Astrocyte (in vitro differentiated cells and primary cell): ENCODE data around the gene WHRN.

Experiments used
- EZH2 ChIP-seq: IDR thresholded peaks from 2 replicates; pipeline ENCODE4 v1.6.1; 2012; ENCODE audit warnings: mild to moderate bottlenecking, low read length, inconsistent platforms; ENCODE audit not compliant: insufficient read depth
- TF ChIP-seq, protein P1 (sequence below): IDR thresholded peaks from 2 replicates; pipeline ENCODE4 v1.5.1; 2011; ENCODE audit warnings: low read depth, mild to moderate bottlenecking, inconsistent platforms, low read length, moderate library complexity; ENCODE audit not compliant: insufficient read depth

- TF ChIP-seq, protein P1, sequence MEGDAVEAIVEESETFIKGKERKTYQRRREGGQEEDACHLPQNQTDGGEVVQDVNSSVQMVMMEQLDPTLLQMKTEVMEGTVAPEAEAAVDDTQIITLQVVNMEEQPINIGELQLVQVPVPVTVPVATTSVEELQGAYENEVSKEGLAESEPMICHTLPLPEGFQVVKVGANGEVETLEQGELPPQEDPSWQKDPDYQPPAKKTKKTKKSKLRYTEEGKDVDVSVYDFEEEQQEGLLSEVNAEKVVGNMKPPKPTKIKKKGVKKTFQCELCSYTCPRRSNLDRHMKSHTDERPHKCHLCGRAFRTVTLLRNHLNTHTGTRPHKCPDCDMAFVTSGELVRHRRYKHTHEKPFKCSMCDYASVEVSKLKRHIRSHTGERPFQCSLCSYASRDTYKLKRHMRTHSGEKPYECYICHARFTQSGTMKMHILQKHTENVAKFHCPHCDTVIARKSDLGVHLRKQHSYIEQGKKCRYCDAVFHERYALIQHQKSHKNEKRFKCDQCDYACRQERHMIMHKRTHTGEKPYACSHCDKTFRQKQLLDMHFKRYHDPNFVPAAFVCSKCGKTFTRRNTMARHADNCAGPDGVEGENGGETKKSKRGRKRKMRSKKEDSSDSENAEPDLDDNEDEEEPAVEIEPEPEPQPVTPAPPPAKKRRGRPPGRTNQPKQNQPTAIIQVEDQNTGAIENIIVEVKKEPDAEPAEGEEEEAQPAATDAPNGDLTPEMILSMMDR: no peak
- no peak for TF ChIP-seq EZH2
Measured at GRCh38 chr9:114476891-114477469, 28.3 kb downstream of the WHRN start.
